HEK293 (cell line): Measurements from ENCODE around the gene PRELID1.

Source experiments
- MZF1 ChIP-seq: fragments of 450-650 bp; formaldehyde crosslinking; IDR thresholded peaks from 2 replicates; pipeline ENCODE4 v1.5.1; 2017; ENCODE audit warnings: missing biosample characterization, missing genetic modification characterization, borderline replicate concordance
- PRDM1 ChIP-seq: fragments of 450-650 bp; formaldehyde crosslinking; IDR thresholded peaks from 2 replicates; pipeline ENCODE4; 2016; ENCODE audit warnings: missing biosample characterization, missing genetic modification characterization
- YY1 ChIP-seq: fragments of 450-650 bp; formaldehyde crosslinking; IDR thresholded peaks from 2 replicates; pipeline ENCODE4 v1.5.1; 2018; ENCODE audit warnings: missing biosample characterization, missing genetic modification characterization
- ZBTB20 ChIP-seq: fragments of 450-650 bp; formaldehyde crosslinking; IDR thresholded peaks from 2 replicates; pipeline ENCODE4 v1.5.1; 2016; ENCODE audit warnings: missing biosample characterization, missing genetic modification characterization
- ZBTB8A ChIP-seq: fragments of 450-650 bp; formaldehyde crosslinking; IDR thresholded peaks from 2 replicates; pipeline ENCODE4 v1.5.1; 2016; ENCODE audit warnings: missing biosample characterization, missing genetic modification characterization
- ZNF112 ChIP-seq: fragments of 450-650 bp; formaldehyde crosslinking; IDR thresholded peaks from 2 replicates; pipeline ENCODE4 v1.5.0; 2017; ENCODE audit warnings: missing biosample characterization, missing genetic modification characterization
- TF ChIP-seq, protein P1 (sequence below): fragments of 450-650 bp; formaldehyde crosslinking; IDR thresholded peaks from 2 replicates; pipeline ENCODE4 v1.5.1; 2016; ENCODE audit warnings: missing biosample characterization, missing genetic modification characterization

DNA sequence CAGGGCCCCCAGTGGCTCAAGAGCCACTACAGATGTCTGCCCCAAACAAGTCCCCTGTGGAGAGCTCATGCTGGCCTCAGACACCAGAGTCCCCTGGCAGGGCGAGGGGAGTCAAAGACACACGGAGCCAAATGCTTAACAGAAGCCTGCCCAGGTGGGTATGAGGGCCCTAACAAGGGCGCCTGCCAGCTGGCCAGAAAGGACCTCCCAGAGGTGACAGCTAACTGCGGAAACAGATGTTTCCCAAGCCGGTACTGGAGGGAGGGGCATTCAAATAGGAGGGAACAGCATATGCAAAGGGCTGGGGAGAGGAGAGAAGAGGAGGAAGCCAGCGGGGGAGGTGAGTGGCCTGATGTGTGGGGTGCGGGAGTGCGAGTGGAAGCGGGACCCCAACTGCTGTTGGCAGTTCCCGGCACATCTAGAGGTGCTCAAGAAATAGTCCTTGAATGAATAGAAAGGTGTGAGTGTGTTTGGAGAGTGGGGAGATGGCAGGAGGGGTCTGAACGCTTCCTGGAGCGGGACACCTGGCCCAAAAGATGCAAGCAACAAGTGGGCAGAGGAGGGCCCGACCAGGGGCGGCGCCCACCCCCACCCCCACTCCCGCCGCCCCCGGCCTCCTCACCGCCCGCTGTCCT is 7.3 kb downstream of the PRELID1 start:
- TF ChIP-seq, protein P1, sequence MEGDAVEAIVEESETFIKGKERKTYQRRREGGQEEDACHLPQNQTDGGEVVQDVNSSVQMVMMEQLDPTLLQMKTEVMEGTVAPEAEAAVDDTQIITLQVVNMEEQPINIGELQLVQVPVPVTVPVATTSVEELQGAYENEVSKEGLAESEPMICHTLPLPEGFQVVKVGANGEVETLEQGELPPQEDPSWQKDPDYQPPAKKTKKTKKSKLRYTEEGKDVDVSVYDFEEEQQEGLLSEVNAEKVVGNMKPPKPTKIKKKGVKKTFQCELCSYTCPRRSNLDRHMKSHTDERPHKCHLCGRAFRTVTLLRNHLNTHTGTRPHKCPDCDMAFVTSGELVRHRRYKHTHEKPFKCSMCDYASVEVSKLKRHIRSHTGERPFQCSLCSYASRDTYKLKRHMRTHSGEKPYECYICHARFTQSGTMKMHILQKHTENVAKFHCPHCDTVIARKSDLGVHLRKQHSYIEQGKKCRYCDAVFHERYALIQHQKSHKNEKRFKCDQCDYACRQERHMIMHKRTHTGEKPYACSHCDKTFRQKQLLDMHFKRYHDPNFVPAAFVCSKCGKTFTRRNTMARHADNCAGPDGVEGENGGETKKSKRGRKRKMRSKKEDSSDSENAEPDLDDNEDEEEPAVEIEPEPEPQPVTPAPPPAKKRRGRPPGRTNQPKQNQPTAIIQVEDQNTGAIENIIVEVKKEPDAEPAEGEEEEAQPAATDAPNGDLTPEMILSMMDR (tag by site-specific recombination) = no peak
- TF ChIP-seq ZNF112 (no peak), PRDM1 (no peak), ZBTB20 (no peak), ZBTB8A (tag by site-specific recombination) (no peak), YY1 (tag by site-specific recombination) (no peak), MZF1 (tag by site-specific recombination) (no peak)
